H1 (cell line): ENCODE results near the gene UNK. TPM values are rescaled to one million over a fixed set of nuclear protein-coding genes. Genes with fewer than 3 reads are reported as not detected.

Source experiments
- CTCF ChIA-PET: fragments of 300-600 bp; sonication (Branson Sonifier 250); formaldehyde crosslinking; loops from one replicate; lab custom pipeline; 2021; ENCODE audit not compliant: partially characterized antibody; lab: Charles Lee
- POLR2A ChIA-PET: fragments of 300-600 bp; sonication (Branson Sonifier 250); formaldehyde crosslinking; loops from one replicate; lab custom pipeline; 2021; ENCODE audit warnings: inconsistent platforms; ENCODE audit not compliant: partially characterized antibody; lab: Charles Lee
- DNase-seq, 2 experiments: peaks; one replicate each; pipeline versions ENCODE4 v3.0.0 to v3.0.0-alpha.2; 2010 to 2022; ENCODE audit warnings: low spot score in 2 of 2, low read depth in 1 of 2, mixed read lengths in 1 of 2
- FAIRE-seq: peaks from 2 replicates; lab custom pipeline; 2011; peaks lifted over from hg19 to GRCh38; lab: Jason Lieb, UNC
- H2AFZ ChIP-seq: 2 replicates; pipeline ENCODE4 v1.8.1; 2012; ENCODE audit warnings: low read length, inconsistent platforms
- H2AK5ac ChIP-seq: 2 replicates; pipeline ENCODE4 v1.6.1; 2013; ENCODE audit warnings: low read depth, low read length
- H2BK120ac ChIP-seq: replicated peaks from 2 replicates; pipeline ENCODE3; 2013; ENCODE audit warnings: low read depth, low read length, inconsistent platforms
- H2BK12ac ChIP-seq: 2 replicates; pipeline ENCODE4 v1.6.1; 2013; ENCODE audit warnings: low read depth, low read length
- H2BK15ac ChIP-seq: 2 replicates; pipeline ENCODE4 v1.6.1; 2013; ENCODE audit warnings: low read length
- H2BK20ac ChIP-seq: 2 replicates; pipeline ENCODE4 v1.6.1; 2013; ENCODE audit warnings: low read length
- H2BK5ac ChIP-seq: 2 replicates; pipeline ENCODE4 v1.6.1; 2013; ENCODE audit warnings: low read depth, low read length
- H3K14ac ChIP-seq: 2 replicates; pipeline ENCODE4 v1.6.1; 2013; ENCODE audit warnings: inconsistent platforms; ENCODE audit not compliant: insufficient read length
- H3K18ac ChIP-seq: 2 replicates; pipeline ENCODE4 v1.6.1; 2013; ENCODE audit warnings: low read length; ENCODE audit errors: extremely low read depth
- H3K23ac ChIP-seq: 2 replicates; pipeline ENCODE4 v1.6.1; 2013; ENCODE audit warnings: inconsistent platforms; ENCODE audit not compliant: insufficient read length
- H3K23me2 ChIP-seq: 2 replicates; pipeline ENCODE4 v1.6.1; 2013; ENCODE audit warnings: low read depth, low read length
- H3K27ac ChIP-seq: 2 replicates; pipeline ENCODE4 v1.6.1; 2011; ENCODE audit warnings: low read depth, low read length, inconsistent platforms
- H3K27me3 ChIP-seq, 4 experiments: replicated peaks in 1 of 4; 1 replicate in 1 of 4; 2 replicates in 3 of 4; pipeline versions ENCODE4 v1.6.1 to v1.8.1; 2011 to 2013; ENCODE audit warnings: low read length in 3 of 4, mild to moderate bottlenecking in 3 of 4, inconsistent platforms in 2 of 4, mixed read lengths in 2 of 4, moderate library complexity in 1 of 4; ENCODE audit not compliant: control insufficient read depth in 3 of 4, insufficient read depth in 3 of 4; ENCODE audit errors: extremely low read depth in 1 of 4
- H3K36me3 ChIP-seq, 4 experiments: 2 replicates each; pipeline versions ENCODE4 v1.6.1 to v1.8.1; 2011 to 2013; ENCODE audit warnings: mild to moderate bottlenecking in 4 of 4, low read length in 3 of 4, moderate library complexity in 2 of 4, control low read depth in 1 of 4, inconsistent platforms in 1 of 4; ENCODE audit not compliant: insufficient read depth in 4 of 4, control insufficient read depth in 2 of 4
- H3K4ac ChIP-seq: replicated peaks from 2 replicates; pipeline ENCODE3; 2013; ENCODE audit warnings: low read length, low read depth, mixed read lengths, inconsistent platforms; ENCODE audit not compliant: insufficient read length
- H3K4me1 ChIP-seq, 4 experiments: replicated peaks in 1 of 4; 1 replicate in 1 of 4; 2 replicates in 3 of 4; pipeline versions ENCODE4 v1.6.1 to v1.8.1; 2011 to 2013; ENCODE audit warnings: low read length in 3 of 4, inconsistent platforms in 2 of 4, mixed read lengths in 1 of 4; ENCODE audit not compliant: insufficient read depth in 4 of 4, control insufficient read depth in 3 of 4
- H3K4me2 ChIP-seq, 2 experiments: 2 replicates each; pipeline versions ENCODE4 v1.6.1 to v1.8.1; 2011 to 2013; ENCODE audit warnings: low read depth in 2 of 2, low read length in 2 of 2, control low read depth in 1 of 2, inconsistent platforms in 1 of 2, mild to moderate bottlenecking in 1 of 2; ENCODE audit not compliant: insufficient read depth in 1 of 2
- H3K4me3 ChIP-seq, 4 experiments: fragments of 200-600, 300-600 bp in 1 of 4; sonication (generic), shearing (Covaris generic), sonication (Bioruptor Twin) in 1 of 4; 2 replicates each; pipeline versions ENCODE4 v1.5.1 to v1.8.1; 2011 to 2016; ENCODE audit warnings: low read length in 4 of 4, low read depth in 3 of 4, control low read depth in 2 of 4, inconsistent platforms in 2 of 4, mild to moderate bottlenecking in 2 of 4, mixed read lengths in 1 of 4, moderate library complexity in 1 of 4; ENCODE audit not compliant: insufficient read depth in 2 of 4; ENCODE audit errors: extremely low read depth in 1 of 4
- H3K56ac ChIP-seq: replicated peaks from 2 replicates; pipeline ENCODE3; 2013; ENCODE audit warnings: low read depth, mild to moderate bottlenecking, mixed read lengths, low read length, inconsistent platforms; ENCODE audit not compliant: insufficient read length
- H3K79me1 ChIP-seq: 2 replicates; pipeline ENCODE4 v1.6.1; 2013; ENCODE audit warnings: low read depth, low read length, control low read depth
- H3K79me2 ChIP-seq, 2 experiments: 2 replicates each; pipeline versions ENCODE4 v1.6.1 to v1.8.1; 2012 to 2013; ENCODE audit warnings: low read length in 2 of 2, mild to moderate bottlenecking in 2 of 2, inconsistent platforms in 1 of 2; ENCODE audit not compliant: insufficient read depth in 2 of 2, control insufficient read depth in 1 of 2
- H3K9ac ChIP-seq, 4 experiments: replicated peaks in 1 of 4; 1 replicate in 1 of 4; 2 replicates in 3 of 4; pipeline versions ENCODE4 v1.6.1 to v1.8.1; 2011 to 2013; ENCODE audit warnings: low read depth in 3 of 4, low read length in 3 of 4, control low read depth in 2 of 4, mild to moderate bottlenecking in 2 of 4, moderate library complexity in 2 of 4, inconsistent platforms in 1 of 4; ENCODE audit errors: extremely low read depth in 1 of 4
- H3K9me3 ChIP-seq, 2 experiments: 2 replicates each; pipeline versions ENCODE4 v1.6.1 to v1.8.1; 2012 to 2013; ENCODE audit warnings: mild to moderate bottlenecking in 2 of 2, moderate library complexity in 2 of 2, control low read depth in 1 of 2, inconsistent platforms in 1 of 2, low read depth in 1 of 2, low read length in 1 of 2, mixed read lengths in 1 of 2; ENCODE audit not compliant: insufficient read depth in 2 of 2
- H4K20me1 ChIP-seq, 2 experiments: replicated peaks in 1 of 2; 2 replicates each; pipeline versions ENCODE3 to v1.8.1; 2011 to 2013; ENCODE audit warnings: inconsistent platforms in 2 of 2, low read length in 2 of 2, mild to moderate bottlenecking in 1 of 2; ENCODE audit not compliant: insufficient read depth in 2 of 2, control insufficient read depth in 1 of 2
- H4K5ac ChIP-seq: 2 replicates; pipeline ENCODE4 v1.6.1; 2013; ENCODE audit warnings: low read length, low read depth, mixed read lengths, inconsistent platforms; ENCODE audit not compliant: insufficient read length
- H4K8ac ChIP-seq: 2 replicates; pipeline ENCODE4 v1.8.0; 2013; ENCODE audit warnings: mild to moderate bottlenecking, moderate library complexity, low read length, inconsistent platforms; ENCODE audit not compliant: insufficient read depth; ENCODE audit errors: extremely low read depth
- H4K91ac ChIP-seq: replicated peaks from 2 replicates; pipeline ENCODE3; 2013; ENCODE audit warnings: low read length, mixed read lengths, inconsistent platforms; ENCODE audit not compliant: insufficient read length
- CBX5 ChIP-seq: fragments of 300-800, 300-1000 bp; sonication (generic); IDR thresholded peaks from 2 replicates; pipeline ENCODE4 v1.7.1; 2016; ENCODE audit warnings: antibody characterized with exemption, low read length, low read depth
- CHD2 ChIP-seq: IDR thresholded peaks from 2 replicates; pipeline ENCODE4 v1.6.1; 2012; ENCODE audit warnings: low read length, improper control_type of control experiment
- PHF8 ChIP-seq: fragments of 200-600 bp; sonication (generic); conservative IDR thresholded peaks from 2 replicates; pipeline ENCODE4 v1.7.1; 2012; ENCODE audit warnings: low read depth, mild to moderate bottlenecking, inconsistent platforms, low read length, moderate library complexity
- POLR2A ChIP-seq, 2 experiments: IDR thresholded peaks; 1 replicate in 1 of 2; 2 replicates in 1 of 2; pipeline ENCODE4 v1.6.1; 2011; ENCODE audit warnings: low read depth in 2 of 2, low read length in 2 of 2, mild to moderate bottlenecking in 2 of 2; ENCODE audit errors: control extremely low read depth in 1 of 2
- TAF1 ChIP-seq: IDR thresholded peaks from 2 replicates; pipeline ENCODE4 v1.6.1; 2011; ENCODE audit warnings: mild to moderate bottlenecking, low read depth, low read length
- YY1 ChIP-seq: IDR thresholded peaks from 2 replicates; pipeline ENCODE4 v1.6.1; 2011; ENCODE audit warnings: low read depth, mild to moderate bottlenecking, low read length
- WGBS, 2 experiments: shearing (Covaris generic) in 1 of 2; methylation state at CpG; one replicate each; pipeline versions ENCODE4 v1.1.6 to v1.1.7; 2013 to 2015; ENCODE audit warnings: low lambda C conversion rate in 2 of 2, mixed read lengths in 2 of 2, inconsistent platforms in 1 of 2, low coverage in 1 of 2, missing lambda C conversion rate in 1 of 2; ENCODE audit not compliant: insufficient replicate concordance in 2 of 2, insufficient coverage in 1 of 2, insufficient read length in 1 of 2; ENCODE audit errors: extremely low coverage in 1 of 2, missing lambda C conversion rate in 1 of 2; 5-methylcytosine and 5-hydroxymethylcytosine counted together
- polyA plus RNA-seq, 7 experiments: library from polyadenylated mRNA; depleted of rRNA in 3 of 7; stranded (reverse) in 5 of 7; unstranded in 2 of 7; fragments of >200 nt in 5 of 7; fragments of 200-250 nt in 2 of 7; gene quantifications; 1 replicate in 5 of 7; 2 replicates in 1 of 7; 4 replicates in 1 of 7; pipeline versions ENCODE4 v1.2.1 to v1.2.3, GENCODE V29; 2011 to 2013; ENCODE audit warnings: missing spikeins in 2 of 7, mixed read lengths in 2 of 7
- total RNA-seq: library from RNA; stranded (reverse); fragmentation: NEBNext Ultra II Directional; extraction: Animal tissue kit (Norgen Biotek cat#: 25700); gene quantifications from 2 replicates; pipeline ENCODE4 v1.2.1, GENCODE V29; 2021

UNK gene
- total and polyA plus RNA-seq, 2 of the 8 experiments (the other 6 are each of a cell fraction or from before 2014, with no cell fraction given), result 24.2 to 33.3 TPM

GRCh38 chr17:75819116-75819515 is 34.5 kb downstream of the UNK start:
- H3K9ac ChIP-seq, result no peak overlapping the region
- H2BK12ac ChIP-seq, result no peak overlapping the region
- no peak overlapping the region for H3K18ac ChIP-seq
- 92% methylated on average over 7 of the region's 7 CpGs; no CpG with 5 or more reads in 1 of the 2 experiments for WGBS, 2 experiments
- H3K4me3 ChIP-seq, result no peak overlapping the region
- no peak overlapping the region for H2AK5ac ChIP-seq
- no peak overlapping the region for H2BK120ac ChIP-seq
- DNase-seq, result no peak
- no peak overlapping the region for H3K4ac ChIP-seq
- no peak overlapping the region for H2BK20ac ChIP-seq
- FAIRE-seq, result no peak
- ChIA-PET POLR2A (interaction anchor here (0.7 to 5.0 kb wide), 4 partner anchors 8 to 45 kb away, joined by 3 to 36 read pairs (median 3); partner anchors contain the start of gene UNK), CTCF (interaction anchor here (0.6 to 9.6 kb wide), 4 partner anchors 8 to 1251 kb away, joined by 3 to 104 read pairs (median 3); no protein-coding TSS in a partner anchor)
- H2BK5ac ChIP-seq, result no peak overlapping the region
- no peaks in the 10 kb centered on the region for H3K4me1 ChIP-seq
- no peak overlapping the region for H3K14ac ChIP-seq
- no peak overlapping the region for H3K23ac ChIP-seq
- H3K4me2 ChIP-seq, result no peak overlapping the region
- no peak overlapping the region for H2BK15ac ChIP-seq
- H4K20me1 ChIP-seq, result peaks cover 0 to 8% of the 10 kb centered on the region in 2 experiments
- H3K79me2 ChIP-seq, result no peaks in the 10 kb centered on the region
- H3K79me1 ChIP-seq, result no peaks in the 10 kb centered on the region
- no peak overlapping the region for H3K27ac ChIP-seq
- H4K91ac ChIP-seq, result no peak overlapping the region
- TF ChIP-seq CHD2 (no peak), POLR2A (IDR thresholded peaks at IDR 0.05; ENCODE audit: control extremely low read depth in 1 of 2, low read depth in 2 of 2, low read length in 2 of 2) (no peak), PHF8 (no peak), YY1 (no peak), CBX5 (no peak), TAF1 (no peak)
- TF ChIP-seq, all 59 proteins: peak for 0
- Histone ChIP-seq H2AFZ (no peak overlapping the region), H4K5ac (no peak overlapping the region), H3K27me3 (no peaks in the 10 kb centered on the region), H3K56ac (no peak overlapping the region), H3K23me2 (no peaks in the 10 kb centered on the region), H3K36me3 (peaks cover 27 to 73% (median 58%) of the 10 kb centered on the region in 4 experiments), H4K8ac (no peak overlapping the region), H3K9me3 (no peaks in the 10 kb centered on the region)
